ENCODE measurements around the gene SRSF3.

- no peak for TF ChIP-seq CTCF (IDR thresholded peaks at IDR 0.05; ENCODE audit: insufficient read depth, low read length, poor library complexity, severe bottlenecking)
- no peak for TF ChIP-seq EZH2phosphoT487 (conservative IDR thresholded peaks at IDR 0.05; ENCODE audit: low read length)
These were observed 15.4 kb downstream of the SRSF3 start for GRCh38 chr6:36609582-36609981.

All from SU-DHL-6 (cell line).